HG02759 (cell line): Measurements from ENCODE around the gene CYFIP1.

Experiments used
- ATAC-seq: cut with Tn5 transposase; IDR thresholded peaks from one replicate; pipeline ENCODE4 v1.9.1; 2021; ENCODE audit warnings: mild to moderate bottlenecking, moderate library complexity; ENCODE audit not compliant: unreplicated experiment

CYFIP1 gene

GRCh38 chr15:22969489-22969888, 10.7 kb downstream of the CYFIP1 start:
- no peak for ATAC-seq

- no peak for ATAC-seq
Measured at GRCh38 chr15:22968366-22968765, 11.8 kb downstream of the CYFIP1 start.

- ATAC-seq: no peak
Measured at GRCh38 chr15:22967084-22967770, 12.9 kb downstream of the CYFIP1 start.

- no peak for ATAC-seq
Measured at GRCh38 chr15:22966321-22967083, 13.7 kb downstream of the CYFIP1 start.

- ATAC-seq: no peak
Measured at GRCh38 chr15:22963641-22964040, 16.5 kb downstream of the CYFIP1 start.

- ATAC-seq: no peak
Measured at GRCh38 chr15:22962611-22963010, 17.6 kb downstream of the CYFIP1 start.

GRCh38 chr15:22961762-22962161, 18.4 kb downstream of the CYFIP1 start:
- ATAC-seq: no peak

- ATAC-seq: no peak
Measured at GRCh38 chr15:22960556-22960955, 19.6 kb downstream of the CYFIP1 start.

- ATAC-seq: no peak
Measured at GRCh38 chr15:22960126-22960525, 20.0 kb downstream of the CYFIP1 start.

GRCh38 chr15:22959321-22960101, 20.7 kb downstream of the CYFIP1 start:
- ATAC-seq: no peak

GRCh38 chr15:22958487-22959280, 21.5 kb downstream of the CYFIP1 start:
- ATAC-seq: no peak

- no peak for ATAC-seq
Measured at GRCh38 chr15:22956978-22957260, 23.2 kb downstream of the CYFIP1 start.

GRCh38 chr15:22956257-22956977, 23.8 kb downstream of the CYFIP1 start:
- no peak for ATAC-seq

- no peak for ATAC-seq
Measured at GRCh38 chr15:22955544-22956119, 24.5 kb downstream of the CYFIP1 start.

GRCh38 chr15:22954798-22955543, 25.2 kb downstream of the CYFIP1 start:
- no peak for ATAC-seq

- ATAC-seq: no peak
Measured at GRCh38 chr15:22954326-22954725, 25.8 kb downstream of the CYFIP1 start.

- no peak for ATAC-seq
Measured at GRCh38 chr15:22952796-22953579, 27.2 kb downstream of the CYFIP1 start.

GRCh38 chr15:22951381-22952280, 28.5 kb downstream of the CYFIP1 start:
- ATAC-seq: no peak
